Astrocyte of the spinal cord (primary cell): ENCODE results near the gene SERINC1.

ENCODE experiments used
- DNase-seq: peaks from one replicate; pipeline ENCODE4 v3.0.0; 2011; ENCODE audit warnings: low read depth, low spot score
- H3K4me3 ChIP-seq: 2 replicates; pipeline ENCODE4 v1.5.1; 2011; ENCODE audit warnings: low read depth, mild to moderate bottlenecking, low read length, moderate library complexity
- in situ Hi-C: cut with HindIII; loops from 2 replicates; pipeline ENCODE4 v1.10.0; 2017; ENCODE audit warnings: low sequenced_read_pairs
- TF ChIP-seq, protein P1 (sequence below): IDR thresholded peaks from 2 replicates; pipeline ENCODE4 v1.5.1; 2012; ENCODE audit warnings: low read depth, mild to moderate bottlenecking, low read length, inconsistent platforms

Gene SERINC1

DNA sequence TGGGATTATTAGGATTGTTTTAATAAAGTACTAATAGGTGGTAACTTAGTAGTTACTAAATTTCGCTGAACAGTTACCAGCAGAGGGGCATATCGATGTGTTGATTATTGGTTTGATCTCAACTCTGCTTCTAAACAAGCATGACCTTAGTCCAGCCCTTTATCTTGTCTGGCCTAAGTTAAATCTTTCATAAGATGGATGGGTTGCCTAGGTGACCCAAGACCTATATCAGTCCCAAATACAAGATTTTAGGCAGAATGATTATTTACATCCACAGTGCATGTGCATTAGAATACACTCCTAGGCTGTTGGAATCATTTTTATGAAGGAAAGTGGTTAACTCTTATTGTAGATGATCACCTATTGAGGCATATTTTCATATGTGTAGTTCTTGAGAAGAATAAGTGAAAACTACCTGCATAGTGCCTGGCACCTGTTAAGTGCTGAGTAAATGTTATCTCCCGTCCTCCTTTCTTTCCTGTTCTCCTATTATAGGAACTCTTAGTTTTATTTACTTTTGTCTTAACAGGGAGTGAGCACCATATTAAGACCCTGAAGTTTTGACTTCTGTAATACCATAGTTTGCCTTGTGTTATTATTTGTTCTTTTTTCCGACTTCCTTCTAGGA, 71.0 kb downstream of the SERINC1 start:
- DNase-seq, result no peak
- TF ChIP-seq, protein P1, sequence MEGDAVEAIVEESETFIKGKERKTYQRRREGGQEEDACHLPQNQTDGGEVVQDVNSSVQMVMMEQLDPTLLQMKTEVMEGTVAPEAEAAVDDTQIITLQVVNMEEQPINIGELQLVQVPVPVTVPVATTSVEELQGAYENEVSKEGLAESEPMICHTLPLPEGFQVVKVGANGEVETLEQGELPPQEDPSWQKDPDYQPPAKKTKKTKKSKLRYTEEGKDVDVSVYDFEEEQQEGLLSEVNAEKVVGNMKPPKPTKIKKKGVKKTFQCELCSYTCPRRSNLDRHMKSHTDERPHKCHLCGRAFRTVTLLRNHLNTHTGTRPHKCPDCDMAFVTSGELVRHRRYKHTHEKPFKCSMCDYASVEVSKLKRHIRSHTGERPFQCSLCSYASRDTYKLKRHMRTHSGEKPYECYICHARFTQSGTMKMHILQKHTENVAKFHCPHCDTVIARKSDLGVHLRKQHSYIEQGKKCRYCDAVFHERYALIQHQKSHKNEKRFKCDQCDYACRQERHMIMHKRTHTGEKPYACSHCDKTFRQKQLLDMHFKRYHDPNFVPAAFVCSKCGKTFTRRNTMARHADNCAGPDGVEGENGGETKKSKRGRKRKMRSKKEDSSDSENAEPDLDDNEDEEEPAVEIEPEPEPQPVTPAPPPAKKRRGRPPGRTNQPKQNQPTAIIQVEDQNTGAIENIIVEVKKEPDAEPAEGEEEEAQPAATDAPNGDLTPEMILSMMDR, result no peak
- in situ Hi-C loops, result no loop called here
- H3K4me3 ChIP-seq, result peak overlapping the region; percentile 69

DNA sequence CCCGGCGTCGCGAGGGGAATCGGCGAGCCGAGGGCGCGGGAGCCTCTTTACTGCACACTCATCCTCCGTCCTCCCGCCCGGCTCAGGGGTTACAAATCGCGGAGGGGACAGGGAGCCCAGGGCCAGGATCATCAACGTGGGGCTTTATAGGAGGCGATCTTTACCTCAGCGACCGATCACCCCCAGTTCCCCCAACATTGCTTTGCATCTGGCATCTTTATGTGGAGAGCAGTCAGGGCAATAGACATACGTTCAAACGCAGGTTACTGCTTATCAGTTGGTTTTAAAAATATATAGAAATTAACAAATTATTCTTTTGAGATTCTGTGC, 71.5 kb downstream of the SERINC1 start:
- in situ Hi-C loops, result no loop called here
- peak overlapping the region; percentile 69 for H3K4me3 ChIP-seq
- peak; percentile 14 for DNase-seq
- TF ChIP-seq, protein P1, result no peak

DNA sequence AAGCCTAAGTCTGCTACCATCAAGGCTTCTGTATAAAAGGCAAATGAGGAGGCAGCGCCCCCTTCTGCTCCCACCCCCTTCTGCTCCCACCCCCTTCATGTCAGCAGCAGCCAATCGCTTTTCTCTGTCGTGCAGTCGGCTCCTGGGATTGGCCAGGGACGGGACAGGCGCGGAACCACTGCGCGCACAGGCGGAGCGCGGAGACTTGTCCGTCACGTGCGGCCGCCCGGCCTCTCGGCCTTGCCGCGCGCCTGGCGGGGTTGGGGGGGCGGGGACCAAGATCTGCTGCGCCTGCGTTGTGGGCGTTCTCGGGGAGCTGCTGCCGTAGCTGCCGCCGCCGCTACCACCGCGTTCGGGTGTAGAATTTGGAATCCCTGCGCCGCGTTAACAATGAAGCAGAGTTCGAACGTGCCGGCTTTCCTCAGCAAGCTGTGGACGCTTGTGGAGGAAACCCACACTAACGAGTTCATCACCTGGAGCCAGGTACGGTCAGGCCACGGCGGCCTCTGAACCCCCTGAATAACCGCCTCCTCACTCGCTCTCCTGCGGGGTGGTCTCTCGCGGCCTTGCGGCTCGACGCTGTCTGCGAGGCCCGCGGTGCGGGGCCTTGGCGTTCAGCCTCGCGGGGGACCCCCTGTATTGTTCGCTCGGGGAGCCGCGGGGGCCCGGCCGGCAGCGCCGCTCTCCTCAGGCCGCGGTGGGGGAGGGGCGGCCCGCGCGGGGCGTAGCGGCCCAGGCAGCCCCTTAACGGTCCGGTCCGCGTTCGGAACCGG, 72.1 kb downstream of the SERINC1 start, which contains the start of gene HSF2:
Gene HSF2, plus strand, starts transcription at position 305 of the 773 bp plus-strand sequence. Its CDS starts 86 bp downstream, at position 391.
- TF ChIP-seq, protein P1, result peak; percentile 20
- DNase-seq, result peak; percentile 100
- peak within 1 kb of the TSS; percentile 69 for H3K4me3 ChIP-seq
- in situ Hi-C loops, result no loop called here

DNA sequence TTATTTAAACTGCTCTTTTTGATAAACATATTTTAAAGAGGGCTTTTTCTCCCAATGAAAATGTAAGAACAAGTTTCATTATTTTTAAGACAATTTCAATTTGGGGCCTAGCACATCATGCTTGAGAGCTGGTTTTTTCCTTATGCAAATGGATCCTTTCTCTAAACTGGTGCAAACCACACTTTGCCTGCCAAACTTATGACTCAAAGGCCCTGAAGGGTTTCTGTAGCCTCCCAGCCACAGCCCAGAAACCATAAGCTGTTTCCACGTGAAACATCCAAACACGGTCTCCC, 72.6 kb downstream of the SERINC1 start:
- TF ChIP-seq, protein P1, result no peak
- in situ Hi-C loops, result no loop called here
- no peak for DNase-seq
- peak overlapping the region; percentile 24 for H3K4me3 ChIP-seq

DNA sequence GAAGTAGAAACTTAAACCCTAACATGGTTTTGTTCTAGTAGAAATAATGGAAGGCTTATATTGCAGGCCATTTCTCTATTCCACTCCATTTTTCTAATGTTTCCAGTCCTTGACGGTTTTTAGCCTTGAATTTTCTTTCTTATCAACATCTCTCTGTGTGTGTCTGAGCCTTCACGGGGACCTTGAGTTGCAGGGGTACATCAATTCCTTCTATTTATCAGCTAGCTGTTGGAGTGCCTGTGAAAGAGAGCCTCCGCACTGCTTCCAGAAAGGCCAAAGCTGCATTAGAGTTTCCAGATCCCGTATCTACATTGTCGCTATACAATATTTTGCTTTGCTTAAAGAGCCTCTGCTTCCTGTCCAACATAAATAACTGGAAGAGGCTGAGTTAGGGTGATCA, 77.6 kb downstream of the SERINC1 start:
- TF ChIP-seq, protein P1, result no peak
- in situ Hi-C loops, result no loop called here

DNA sequence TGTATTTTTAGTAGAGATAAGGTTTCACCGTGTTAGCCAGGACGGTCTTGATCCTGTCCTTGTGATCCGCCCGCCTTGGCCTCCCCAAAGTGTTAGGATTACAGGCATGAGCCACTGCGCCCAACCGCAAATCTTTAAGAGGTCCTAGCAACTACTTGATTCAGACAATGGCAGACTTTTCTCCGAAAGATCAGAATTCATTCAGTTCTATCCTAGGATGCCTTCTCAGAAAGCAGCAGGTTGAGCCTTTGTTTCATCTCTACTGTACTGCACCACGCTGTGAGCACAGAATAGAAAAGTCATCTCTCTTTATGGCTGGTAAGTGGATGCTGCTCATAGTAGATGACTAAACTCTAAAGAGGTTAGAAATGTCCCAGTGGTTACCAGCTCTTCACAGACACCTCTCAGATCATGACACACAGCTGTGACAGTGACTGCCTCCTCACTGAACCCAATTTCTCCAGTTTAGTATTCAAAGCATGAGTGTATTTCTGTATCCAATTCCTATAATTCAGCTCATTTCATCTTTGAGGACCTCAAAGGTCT, 78.2 kb downstream of the SERINC1 start:
- TF ChIP-seq, protein P1, result no peak
- no peak overlapping the region for H3K4me3 ChIP-seq
- DNase-seq, result no peak
- in situ Hi-C loops, result no loop called here

More for the DNA sequence above, 77.6 kb downstream of the SERINC1 start:
- DNase-seq, result no peak
- H3K4me3 ChIP-seq, result no peak overlapping the region
